Activated naive CD8-positive, alpha-beta T cell treated with anti-CD3 and anti-CD28 coated beads, Interleukin-2, amount 50 U/mL, for 24 hours (primary cell): ENCODE results near the gene ACTRT2.

ENCODE experiments used
- ATAC-seq: fragments of 150-1000 bp; cut with Tn5 transposase; one replicate; pipeline ENCODE4 v1.10.0; 2021
- DNase-seq: peaks from one replicate; pipeline ENCODE4 v3.0.0; 2021
- H3K27ac Mint-ChIP-seq: one replicate; pipeline ENCODE4 v1.8.0; 2021; ENCODE audit warnings: mild to moderate bottlenecking, mixed read lengths
- H3K27me3 Mint-ChIP-seq: one replicate; pipeline ENCODE4 v1.8.0; 2021; ENCODE audit warnings: mixed read lengths
- H3K36me3 Mint-ChIP-seq: one replicate; pipeline ENCODE4 v1.8.0; 2021; ENCODE audit warnings: low read depth, mixed read lengths
- H3K4me1 Mint-ChIP-seq: one replicate; pipeline ENCODE4 v1.8.0; 2021; ENCODE audit warnings: mixed read lengths
- H3K4me3 Mint-ChIP-seq: one replicate; pipeline ENCODE4 v1.8.0; 2021; ENCODE audit warnings: mild to moderate bottlenecking, moderate library complexity, mixed read lengths
- H3K9me3 Mint-ChIP-seq: one replicate; pipeline ENCODE4 v1.8.0; 2021; ENCODE audit warnings: mixed read lengths

The ACTRT2 gene

DNA sequence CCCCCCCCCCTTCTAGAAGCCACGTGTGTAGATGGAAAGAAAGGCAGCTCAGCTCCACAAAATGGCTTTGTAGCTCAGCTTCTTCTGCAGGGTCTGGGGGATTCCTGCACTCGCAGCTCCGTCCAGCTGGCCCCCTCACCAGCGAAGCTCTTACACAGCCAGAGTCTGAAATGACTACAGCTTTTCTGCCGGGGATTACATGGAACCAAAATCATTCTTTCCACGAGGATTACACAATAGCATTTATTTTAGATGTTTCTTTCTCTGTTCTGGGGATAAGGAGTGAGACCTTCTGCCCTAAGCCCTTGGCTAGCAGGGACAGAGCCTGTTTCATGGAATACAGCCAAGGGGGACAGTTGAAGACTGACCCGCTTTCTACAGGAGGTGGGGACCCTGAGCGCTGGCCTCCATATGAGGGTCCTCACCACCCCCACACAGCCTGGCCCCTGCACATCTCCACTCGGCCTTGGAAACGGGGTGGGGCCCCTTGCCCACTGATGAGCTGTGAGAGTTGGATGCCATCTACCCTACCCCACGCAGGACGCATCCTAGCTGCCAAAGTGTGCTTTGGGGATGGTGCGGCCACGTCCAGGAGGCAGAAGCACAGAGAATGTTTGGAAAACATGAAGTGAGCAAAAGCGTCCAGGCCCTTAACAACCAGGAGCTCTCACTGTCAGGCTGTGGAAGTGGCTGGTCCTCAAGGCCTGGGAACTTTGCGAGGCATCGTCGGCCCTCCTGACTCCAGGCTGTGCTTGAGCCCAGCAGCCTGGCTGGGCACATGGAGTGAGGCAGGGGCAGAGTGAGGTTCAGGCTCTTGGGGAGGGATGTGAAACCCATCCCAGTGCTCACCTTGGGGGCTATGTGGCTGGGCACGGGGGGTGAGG is 14.5 kb downstream of the ACTRT2 start:
- DNase-seq: no peak
- no peak overlapping the region for H3K4me3 Mint-ChIP-seq
- no peaks in the 10 kb centered on the region for H3K9me3 Mint-ChIP-seq
- H3K27me3 Mint-ChIP-seq: no peaks in the 10 kb centered on the region
- no peak overlapping the region for H3K27ac Mint-ChIP-seq
- no peaks in the 10 kb centered on the region for H3K36me3 Mint-ChIP-seq
- no peak for ATAC-seq
- H3K4me1 Mint-ChIP-seq: peaks cover 12% of the 10 kb centered on the region

DNA sequence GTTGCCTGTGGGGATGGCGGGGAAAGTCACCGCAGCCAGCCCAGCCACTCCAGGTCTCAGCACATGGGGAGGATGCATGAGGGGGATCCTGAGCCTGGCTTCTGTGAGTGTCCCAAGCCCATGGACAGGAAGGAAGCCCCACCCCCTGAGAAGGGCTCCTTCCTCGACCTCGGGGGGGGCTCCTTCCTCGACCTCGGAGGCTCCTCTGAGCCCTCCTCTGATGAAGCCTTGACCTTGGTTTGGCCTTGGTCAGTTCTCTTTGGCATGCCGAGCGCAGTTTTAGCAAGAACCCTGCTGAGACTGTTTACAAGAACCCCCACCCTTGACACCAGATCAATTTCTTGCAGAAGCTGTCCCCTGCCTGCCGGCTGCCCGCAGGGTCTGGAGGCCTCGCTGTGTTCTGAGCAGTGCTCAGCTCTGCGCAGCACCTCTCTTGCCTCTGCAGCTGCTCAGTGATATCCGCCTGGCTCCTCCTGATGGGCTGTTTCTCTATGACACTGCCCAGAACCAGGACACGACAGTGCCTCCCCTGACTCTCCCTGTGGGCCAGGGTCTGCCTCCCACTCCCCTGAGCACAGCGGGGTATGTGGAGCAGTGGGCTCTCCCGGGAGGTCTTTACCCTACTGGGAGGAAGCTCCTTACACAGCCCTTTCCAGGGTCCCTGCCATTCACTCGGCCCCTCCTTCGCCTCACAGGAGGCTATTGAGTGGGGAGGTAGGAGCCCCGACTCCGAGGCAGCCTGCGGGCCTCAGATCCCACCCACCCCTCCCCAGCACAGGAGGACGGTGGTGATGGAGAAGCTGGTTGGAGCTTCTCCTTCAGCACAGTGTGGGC is 15.4 kb downstream of the ACTRT2 start:
- no peak overlapping the region for H3K27ac Mint-ChIP-seq
- no peaks in the 10 kb centered on the region for H3K27me3 Mint-ChIP-seq
- no peak overlapping the region for H3K4me3 Mint-ChIP-seq
- no peaks in the 10 kb centered on the region for H3K9me3 Mint-ChIP-seq
- DNase-seq: no peak
- no peak for ATAC-seq
- no peaks in the 10 kb centered on the region for H3K36me3 Mint-ChIP-seq
- H3K4me1 Mint-ChIP-seq: peaks cover 12% of the 10 kb centered on the region

DNA sequence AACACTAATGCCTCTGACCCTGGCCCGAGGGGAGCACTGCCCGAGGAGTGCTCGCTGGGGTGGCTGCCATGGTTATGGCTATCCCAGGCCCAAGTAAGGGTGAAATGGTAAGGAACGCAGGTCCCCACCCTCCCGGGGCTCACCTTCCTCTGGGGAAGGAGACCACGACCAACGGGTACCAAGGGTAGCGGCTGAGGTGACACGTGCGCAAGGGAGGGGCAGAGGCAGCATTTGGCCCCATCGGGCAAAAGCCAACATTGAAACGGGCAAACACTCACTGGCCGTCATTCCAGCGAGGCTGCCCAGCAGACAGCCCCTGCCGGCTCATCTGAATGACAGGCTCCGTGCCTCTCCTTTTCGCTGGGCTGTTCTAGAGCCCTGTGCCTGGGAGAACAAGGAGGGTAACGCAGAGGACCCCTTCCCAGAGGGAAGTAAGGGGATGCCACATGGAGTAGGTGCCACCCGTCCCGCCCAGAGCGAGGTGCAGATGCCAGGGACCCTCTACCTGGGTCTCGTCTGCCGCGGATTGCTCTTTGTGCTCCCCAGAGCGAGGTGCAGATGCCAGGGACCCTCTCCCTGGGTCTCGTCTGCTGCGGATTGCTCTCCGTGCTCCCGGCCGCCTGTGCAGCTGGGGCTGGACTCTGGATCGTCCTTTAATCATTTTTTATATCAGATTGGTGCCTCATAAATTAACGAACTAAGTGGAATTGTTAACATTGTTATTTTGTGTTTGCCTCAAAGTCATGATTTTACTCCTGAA is 16.2 kb downstream of the ACTRT2 start:
- no peaks in the 10 kb centered on the region for H3K36me3 Mint-ChIP-seq
- H3K4me3 Mint-ChIP-seq: no peak overlapping the region
- no peak for DNase-seq
- ATAC-seq: no peak
- H3K27ac Mint-ChIP-seq: no peak overlapping the region
- no peaks in the 10 kb centered on the region for H3K27me3 Mint-ChIP-seq
- no peaks in the 10 kb centered on the region for H3K9me3 Mint-ChIP-seq
- peaks cover 9% of the 10 kb centered on the region for H3K4me1 Mint-ChIP-seq

- no peak for DNase-seq
- Mint-ChIP-seq H3K4me1 (peaks cover 7% of the 10 kb centered on the region), H3K9me3 (no peaks in the 10 kb centered on the region), H3K36me3 (no peaks in the 10 kb centered on the region), H3K27me3 (no peaks in the 10 kb centered on the region), H3K4me3 (no peak overlapping the region), H3K27ac (no peak overlapping the region)
- ATAC-seq: no peak
Measured at GRCh38 chr1:3038113-3038551, 16.9 kb downstream of the ACTRT2 start.

DNA sequence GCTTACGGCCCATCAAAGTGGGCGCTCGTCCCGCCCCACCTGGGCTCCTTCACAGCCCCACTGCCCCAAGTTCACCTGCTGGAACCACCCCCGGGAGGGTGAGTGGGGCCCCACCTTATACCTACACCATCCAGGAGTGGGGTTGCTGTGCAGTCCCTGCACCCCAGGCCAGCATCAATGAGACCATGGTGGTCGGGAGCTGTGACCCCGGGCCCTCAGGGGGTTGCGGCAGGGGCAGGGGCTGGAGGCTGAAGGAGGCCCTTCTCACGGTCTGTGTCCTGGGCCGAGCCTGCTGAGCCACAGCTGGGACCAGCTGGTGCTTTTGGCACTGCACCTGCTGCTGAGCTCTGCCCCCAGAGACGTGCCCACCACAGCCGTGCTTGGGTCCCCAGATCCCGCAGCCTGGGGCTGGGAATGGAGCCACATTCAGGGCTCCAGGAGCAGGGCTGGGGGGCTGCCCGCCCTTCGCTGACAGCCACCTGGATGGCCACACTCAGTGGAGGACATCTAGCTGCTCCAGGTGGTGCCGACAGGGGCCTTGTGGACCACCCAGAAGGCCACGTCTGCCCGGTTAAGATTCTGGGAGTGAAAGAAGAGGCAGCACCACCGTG is 17.4 kb downstream of the ACTRT2 start:
- H3K4me1 Mint-ChIP-seq: peaks cover 3% of the 10 kb centered on the region
- H3K4me3 Mint-ChIP-seq: no peak overlapping the region
- ATAC-seq: no peak
- no peak for DNase-seq
- no peaks in the 10 kb centered on the region for H3K27me3 Mint-ChIP-seq
- no peaks in the 10 kb centered on the region for H3K9me3 Mint-ChIP-seq
- H3K27ac Mint-ChIP-seq: no peak overlapping the region
- no peaks in the 10 kb centered on the region for H3K36me3 Mint-ChIP-seq

DNA sequence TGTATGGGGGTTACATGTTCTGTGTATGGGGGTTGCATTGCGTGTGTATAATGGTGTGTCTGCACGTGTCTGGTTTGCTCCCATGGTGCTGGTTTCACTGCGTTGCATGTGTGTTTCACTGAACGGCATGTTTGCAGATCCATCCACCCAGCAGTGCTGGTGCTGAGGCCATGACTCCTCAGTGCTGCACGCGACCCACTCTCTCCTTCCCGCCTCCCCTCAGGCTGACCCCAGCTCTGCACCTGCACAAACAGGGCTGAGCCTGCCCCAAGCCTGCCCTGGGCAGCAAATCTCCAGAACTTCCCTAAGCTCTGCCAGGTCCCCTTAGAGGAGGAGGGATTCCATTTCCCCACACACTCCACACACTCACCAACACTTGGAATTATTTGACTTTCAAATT is 18.7 kb downstream of the ACTRT2 start:
- ATAC-seq (no peak), DNase-seq (no peak)
- Mint-ChIP-seq H3K4me1 (no peaks in the 10 kb centered on the region), H3K36me3 (no peaks in the 10 kb centered on the region), H3K4me3 (no peak overlapping the region), H3K9me3 (no peaks in the 10 kb centered on the region), H3K27ac (no peak overlapping the region), H3K27me3 (peaks cover 2% of the 10 kb centered on the region)

GRCh38 chr1:3042481-3042880 is 21.2 kb downstream of the ACTRT2 start:
- H3K4me1 Mint-ChIP-seq: no peaks in the 10 kb centered on the region
- H3K27me3 Mint-ChIP-seq: peaks cover 5% of the 10 kb centered on the region
- H3K27ac Mint-ChIP-seq: no peak overlapping the region
- H3K9me3 Mint-ChIP-seq: no peaks in the 10 kb centered on the region
- DNase-seq (no peak), ATAC-seq (no peak)
- H3K36me3 Mint-ChIP-seq: no peaks in the 10 kb centered on the region
- no peak overlapping the region for H3K4me3 Mint-ChIP-seq

- peaks cover 14% of the 10 kb centered on the region for H3K27me3 Mint-ChIP-seq
- DNase-seq: no peak
- H3K36me3 Mint-ChIP-seq: peaks cover 3% of the 10 kb centered on the region
- H3K9me3 Mint-ChIP-seq: peaks cover 6% of the 10 kb centered on the region
- ATAC-seq: no peak
- H3K27ac Mint-ChIP-seq: no peak overlapping the region
- H3K4me3 Mint-ChIP-seq: no peak overlapping the region
- no peaks in the 10 kb centered on the region for H3K4me1 Mint-ChIP-seq
Measured at GRCh38 chr1:3049164-3049563, 27.9 kb downstream of the ACTRT2 start.

- Mint-ChIP-seq H3K36me3 (peaks cover 3% of the 10 kb centered on the region), H3K27ac (no peak overlapping the region), H3K9me3 (peaks cover 6% of the 10 kb centered on the region), H3K4me1 (no peaks in the 10 kb centered on the region), H3K27me3 (peaks cover 12% of the 10 kb centered on the region), H3K4me3 (no peak overlapping the region)
- no peak for DNase-seq
- no peak for ATAC-seq
Measured at GRCh38 chr1:3049905-3050304, 28.6 kb downstream of the ACTRT2 start.

GRCh38 chr1:3050603-3051002 is 29.3 kb downstream of the ACTRT2 start:
- Mint-ChIP-seq H3K27ac (no peak overlapping the region), H3K9me3 (peaks cover 6% of the 10 kb centered on the region), H3K4me3 (no peak overlapping the region), H3K36me3 (peaks cover 3% of the 10 kb centered on the region), H3K4me1 (no peaks in the 10 kb centered on the region), H3K27me3 (peaks cover 12% of the 10 kb centered on the region)
- DNase-seq (no peak), ATAC-seq (no peak)

DNA sequence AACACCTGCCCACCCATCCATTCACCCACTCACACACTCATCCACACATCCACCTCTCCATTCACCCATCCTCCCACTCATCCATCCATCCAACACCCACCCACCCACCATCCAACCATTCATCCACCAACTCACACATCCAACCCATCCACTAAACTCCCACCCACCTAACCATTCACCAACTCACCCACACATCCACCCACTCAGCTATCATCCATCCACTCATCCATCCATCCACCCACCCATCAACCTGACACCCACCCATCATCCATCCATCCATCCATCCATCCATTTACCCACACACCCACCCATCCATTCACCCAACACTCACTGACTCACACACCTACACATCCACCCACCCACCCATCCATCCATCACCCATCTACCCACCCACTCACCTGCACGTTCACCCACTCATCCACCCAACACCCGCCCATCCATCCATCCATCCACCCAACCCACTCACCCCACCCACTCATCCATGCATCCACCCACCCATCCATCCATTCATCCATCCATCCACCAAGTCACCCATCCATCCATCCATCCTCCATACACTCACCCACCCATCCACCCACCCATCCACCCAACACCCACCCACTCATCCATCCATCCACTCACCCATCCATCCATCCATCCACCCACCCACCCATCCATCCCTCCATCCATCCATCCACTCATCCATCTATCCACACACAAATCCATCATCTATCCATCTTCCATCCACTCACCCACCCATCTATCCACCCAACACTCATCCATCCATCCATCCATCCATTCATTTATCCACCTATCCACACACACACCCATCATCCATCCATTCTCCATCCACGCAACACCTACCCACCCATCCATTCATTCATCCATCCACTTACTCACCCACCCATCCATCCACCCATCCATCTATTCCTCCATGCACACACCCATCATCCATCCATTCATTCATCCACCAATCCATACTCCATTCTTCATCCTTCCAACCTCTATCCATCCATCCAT is 30.3 kb downstream of the ACTRT2 start:
- Mint-ChIP-seq H3K4me1 (no peaks in the 10 kb centered on the region), H3K9me3 (peaks cover 6% of the 10 kb centered on the region), H3K4me3 (no peak overlapping the region), H3K36me3 (peaks cover 3% of the 10 kb centered on the region), H3K27me3 (peaks cover 9% of the 10 kb centered on the region), H3K27ac (no peak overlapping the region)
- no peak for ATAC-seq
- no peak for DNase-seq

DNA sequence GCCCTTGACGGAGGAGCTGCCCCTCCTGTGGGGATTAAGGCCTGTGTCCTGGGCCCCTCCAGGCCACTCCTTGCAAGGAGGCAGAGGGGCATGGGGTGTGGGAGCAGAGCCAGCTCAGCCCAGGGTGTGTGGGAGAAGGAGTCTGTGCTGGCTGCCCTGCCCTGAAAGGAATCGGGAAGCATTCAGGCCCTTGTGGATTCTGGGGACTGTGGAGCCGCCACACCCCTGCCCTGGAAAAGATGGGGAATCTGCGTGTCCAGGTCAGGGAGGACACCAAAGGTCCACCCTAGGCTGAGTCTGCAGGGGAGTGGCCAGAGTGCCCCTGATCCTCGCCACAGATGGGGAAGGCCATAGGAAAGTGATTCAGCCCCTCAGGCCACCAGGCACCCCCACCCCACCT is 31.2 kb downstream of the ACTRT2 start:
- no peak for DNase-seq

DNA sequence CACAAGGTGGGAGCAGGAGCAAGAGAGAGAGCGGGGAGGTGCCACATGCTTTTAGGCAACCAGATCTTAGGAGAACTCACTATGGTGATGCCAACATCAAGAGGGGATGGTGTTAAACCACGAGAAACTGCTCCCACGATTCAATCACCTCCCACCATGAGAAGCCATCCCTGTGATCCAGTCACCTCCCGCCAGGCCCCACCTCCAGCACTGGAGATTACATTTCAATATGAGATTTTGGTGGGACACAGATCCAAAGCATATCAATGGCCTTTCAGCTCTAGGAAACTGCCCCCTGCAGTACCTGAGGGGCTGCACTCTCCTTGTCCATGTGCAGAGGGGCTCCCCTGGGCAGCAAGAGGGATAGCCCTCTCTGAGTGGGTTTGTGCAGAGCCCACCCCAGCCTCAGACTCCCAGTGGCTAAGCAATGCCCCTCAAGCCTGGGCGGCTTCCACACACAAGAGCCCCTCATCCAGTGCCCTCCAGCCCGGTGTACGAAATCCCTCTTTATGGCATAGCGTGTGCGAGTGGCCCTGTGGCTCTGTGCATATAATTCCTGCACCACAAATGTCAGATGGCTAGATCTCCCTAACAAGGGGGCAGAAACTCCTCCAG is 32.2 kb downstream of the ACTRT2 start:
- H3K27me3 Mint-ChIP-seq: peaks cover 7% of the 10 kb centered on the region
- no peak overlapping the region for H3K4me3 Mint-ChIP-seq
- H3K4me1 Mint-ChIP-seq: no peaks in the 10 kb centered on the region
- no peak overlapping the region for H3K27ac Mint-ChIP-seq
- ATAC-seq (no peak), DNase-seq (no peak)
- H3K9me3 Mint-ChIP-seq: peaks cover 6% of the 10 kb centered on the region
- peaks cover 3% of the 10 kb centered on the region for H3K36me3 Mint-ChIP-seq

More for the DNA sequence above, 31.2 kb downstream of the ACTRT2 start:
- Mint-ChIP-seq H3K4me1 (no peaks in the 10 kb centered on the region), H3K27me3 (peaks cover 9% of the 10 kb centered on the region), H3K36me3 (peaks cover 3% of the 10 kb centered on the region), H3K4me3 (no peak overlapping the region), H3K27ac (no peak overlapping the region), H3K9me3 (peaks cover 6% of the 10 kb centered on the region)
- ATAC-seq: no peak
